HAP-1 (cell line): ENCODE measurements around the gene ACTR1B.
"Not testable (repeated sequence)": the region's sequence is repeated elsewhere in the genome, so short reads cannot be mapped to it uniquely, and the experiment has no call there.

Experiments used
- DNase-seq, 2 experiments: peaks; one replicate each; pipeline ENCODE4 v3.0.0-alpha.2; 2016 to 2020; ENCODE audit warnings: low spot score in 2 of 2
- H3K27me3 ChIP-seq: fragments of 250-450 bp; sonication (Bioruptor Pico); 2 replicates; pipeline ENCODE4 v1.5.1; 2020; ENCODE audit warnings: low read depth, mild to moderate bottlenecking, moderate library complexity
- H3K36me3 ChIP-seq: fragments of 250-450 bp; sonication (Bioruptor Pico); replicated peaks from 2 replicates; pipeline ENCODE4 v1.5.1; 2020; ENCODE audit warnings: mild to moderate bottlenecking
- H3K4me1 ChIP-seq: fragments of 250-450 bp; sonication (Bioruptor Pico); 2 replicates; pipeline ENCODE4 v1.5.1; 2020; ENCODE audit warnings: mild to moderate bottlenecking
- H3K4me3 ChIP-seq: fragments of 250-450 bp; sonication (Bioruptor Pico); 2 replicates; pipeline ENCODE4 v1.5.1; 2020; ENCODE audit warnings: mild to moderate bottlenecking, moderate library complexity
- H3K9me3 ChIP-seq: fragments of 250-450 bp; sonication (Bioruptor Pico); 2 replicates; pipeline ENCODE4 v1.5.1; 2020; ENCODE audit warnings: mild to moderate bottlenecking, moderate library complexity
- in situ Hi-C: fragments of 300-500 bp; cut with MboI; formaldehyde crosslinking; loops from 3 replicates; pipeline ENCODE4 v1.14.3; 2020; ENCODE audit warnings: low sequenced_read_pairs, inconsistent platforms, mixed read lengths

ACTR1B gene

GRCh38 chr2:97663962-97664635 lies at the start of gene ACTR1B:
Gene ACTR1B, minus strand, starts transcription at chr2:97664044. Its CDS starts 154 bp downstream, at chr2:97663890.
- DNase-seq: peak; percentile 96 to 98
- H3K36me3 ChIP-seq: peaks cover 10% of the 10 kb centered on the region
- peak within 1 kb of the TSS; percentile 69 for H3K4me3 ChIP-seq
- H3K4me1 ChIP-seq: no peaks in the 10 kb centered on the region
- in situ Hi-C loops: no loop called here
- H3K27me3 ChIP-seq: no peaks in the 10 kb centered on the region
- H3K9me3 ChIP-seq: no peaks in the 10 kb centered on the region

GRCh38 chr2:97712693-97713295 lies 49.0 kb upstream of the ACTR1B start:
- no peak overlapping the region for H3K4me3 ChIP-seq
- peaks cover 2% of the 10 kb centered on the region for H3K4me1 ChIP-seq
- in situ Hi-C loops: no loop called here
- no peaks in the 10 kb centered on the region for H3K36me3 ChIP-seq
- DNase-seq: no peak
- no peaks in the 10 kb centered on the region for H3K27me3 ChIP-seq
- no peaks in the 10 kb centered on the region for H3K9me3 ChIP-seq

- H3K27me3 ChIP-seq, in situ Hi-C loops, H3K4me1 ChIP-seq, H3K4me3 ChIP-seq, DNase-seq, H3K36me3 ChIP-seq, H3K9me3 ChIP-seq: not testable (repeated sequence)
Observed at GRCh38 chr2:97712175-97712574, 48.3 kb upstream of the ACTR1B start.

- Histone ChIP-seq H3K36me3 (no peaks in the 10 kb centered on the region), H3K4me1 (peaks cover 2% of the 10 kb centered on the region), H3K4me3 (no peak overlapping the region), H3K27me3 (no peaks in the 10 kb centered on the region), H3K9me3 (no peaks in the 10 kb centered on the region)
- no peak for DNase-seq
- in situ Hi-C loops: no loop called here
Observed at GRCh38 chr2:97711394-97711711, 47.5 kb upstream of the ACTR1B start.

- H3K4me1 ChIP-seq: peaks cover 2% of the 10 kb centered on the region
- no peaks in the 10 kb centered on the region for H3K27me3 ChIP-seq
- in situ Hi-C loops: loop anchor here (10.0 kb wide), 1 partner anchor 676 kb away; no protein-coding TSS in a partner anchor
- no peak for DNase-seq
- H3K4me3 ChIP-seq: no peak overlapping the region
- H3K36me3 ChIP-seq: no peaks in the 10 kb centered on the region
- no peaks in the 10 kb centered on the region for H3K9me3 ChIP-seq
Observed at GRCh38 chr2:97708608-97709007, 44.8 kb upstream of the ACTR1B start.

GRCh38 chr2:97708048-97708380 lies 44.2 kb upstream of the ACTR1B start:
- Histone ChIP-seq H3K9me3 (no peaks in the 10 kb centered on the region), H3K4me1 (peaks cover 2% of the 10 kb centered on the region), H3K36me3 (no peaks in the 10 kb centered on the region), H3K4me3 (no peak overlapping the region), H3K27me3 (no peaks in the 10 kb centered on the region)
- no peak for DNase-seq
- in situ Hi-C loops: loop anchor here (10.0 kb wide), 1 partner anchor 677 kb away; no protein-coding TSS in a partner anchor

- Histone ChIP-seq H3K4me3 (no peak overlapping the region), H3K36me3 (no peaks in the 10 kb centered on the region), H3K4me1 (peaks cover 2% of the 10 kb centered on the region), H3K27me3 (no peaks in the 10 kb centered on the region), H3K9me3 (no peaks in the 10 kb centered on the region)
- in situ Hi-C loops: loop anchor here (10.0 kb wide), 1 partner anchor 677 kb away; no protein-coding TSS in a partner anchor
- no peak for DNase-seq
Observed at GRCh38 chr2:97707362-97708047, 43.7 kb upstream of the ACTR1B start.

GRCh38 chr2:97706708-97707345 lies 43.0 kb upstream of the ACTR1B start:
- H3K4me3 ChIP-seq: no peak overlapping the region
- H3K27me3 ChIP-seq: no peaks in the 10 kb centered on the region
- no peaks in the 10 kb centered on the region for H3K36me3 ChIP-seq
- DNase-seq: no peak
- H3K4me1 ChIP-seq: peaks cover 2% of the 10 kb centered on the region
- no peaks in the 10 kb centered on the region for H3K9me3 ChIP-seq
- in situ Hi-C loops: loop anchor here (10.0 kb wide), 1 partner anchor 678 kb away; no protein-coding TSS in a partner anchor

GRCh38 chr2:97706112-97706511 lies 42.3 kb upstream of the ACTR1B start:
- H3K4me3 ChIP-seq: no peak overlapping the region
- H3K36me3 ChIP-seq: no peaks in the 10 kb centered on the region
- in situ Hi-C loops: loop anchor here (10.0 kb wide), 1 partner anchor 679 kb away; no protein-coding TSS in a partner anchor
- H3K4me1 ChIP-seq: peaks cover 2% of the 10 kb centered on the region
- H3K27me3 ChIP-seq: no peaks in the 10 kb centered on the region
- DNase-seq: no peak
- H3K9me3 ChIP-seq: no peaks in the 10 kb centered on the region

- Histone ChIP-seq H3K36me3 (no peaks in the 10 kb centered on the region), H3K4me1 (peaks cover 2% of the 10 kb centered on the region), H3K9me3 (no peaks in the 10 kb centered on the region), H3K4me3 (no peak overlapping the region), H3K27me3 (no peaks in the 10 kb centered on the region)
- in situ Hi-C loops: loop anchor here (10.0 kb wide), 1 partner anchor 680 kb away; no protein-coding TSS in a partner anchor
- DNase-seq: no peak
Observed at GRCh38 chr2:97704989-97705388, 41.1 kb upstream of the ACTR1B start.

GRCh38 chr2:97703741-97704140 lies 39.9 kb upstream of the ACTR1B start:
- DNase-seq: no peak
- in situ Hi-C loops: loop anchor here (10.0 kb wide), 1 partner anchor 681 kb away; no protein-coding TSS in a partner anchor
- no peaks in the 10 kb centered on the region for H3K4me1 ChIP-seq
- H3K9me3 ChIP-seq: no peaks in the 10 kb centered on the region
- H3K4me3 ChIP-seq: no peak overlapping the region
- no peaks in the 10 kb centered on the region for H3K27me3 ChIP-seq
- no peaks in the 10 kb centered on the region for H3K36me3 ChIP-seq

GRCh38 chr2:97702731-97703470 lies 39.1 kb upstream of the ACTR1B start:
- no peaks in the 10 kb centered on the region for H3K4me1 ChIP-seq
- DNase-seq: no peak
- no peaks in the 10 kb centered on the region for H3K36me3 ChIP-seq
- H3K4me3 ChIP-seq: no peak overlapping the region
- in situ Hi-C loops: loop anchor here (10.0 kb wide), 1 partner anchor 682 kb away; no protein-coding TSS in a partner anchor
- no peaks in the 10 kb centered on the region for H3K9me3 ChIP-seq
- no peaks in the 10 kb centered on the region for H3K27me3 ChIP-seq

GRCh38 chr2:97701851-97702465 lies 38.1 kb upstream of the ACTR1B start:
- in situ Hi-C loops: loop anchor here (10.0 kb wide), 1 partner anchor 683 kb away; no protein-coding TSS in a partner anchor

More at GRCh38 chr2:97701851-97702465, 38.1 kb upstream of the ACTR1B start:
- no peaks in the 10 kb centered on the region for H3K9me3 ChIP-seq
- no peaks in the 10 kb centered on the region for H3K36me3 ChIP-seq
- no peaks in the 10 kb centered on the region for H3K4me1 ChIP-seq
- H3K4me3 ChIP-seq: no peak overlapping the region
- DNase-seq: no peak
- no peaks in the 10 kb centered on the region for H3K27me3 ChIP-seq
